Esophagus squamous epithelium (tissue), 4 donors: ENCODE measurements around the gene OTUB1.

Experiments
- POLR2A ChIP-seq, 4 donors: fragments of 450-650 bp; IDR thresholded peaks; one replicate each; pipeline ENCODE4 v1.6.1; 2017; ENCODE audit warnings: antibody characterized with exemption in 4 of 4, mild to moderate bottlenecking in 4 of 4, moderate library complexity in 3 of 4
- TF ChIP-seq, protein P1 (sequence below), 6 experiments: fragments of 450-650 bp in 4 of 6; fragments of 200-600 bp in 2 of 6; sonication (generic) in 2 of 6; IDR thresholded peaks; one replicate each; pipeline ENCODE4 v1.5.1; 2016 to 2019; ENCODE audit warnings: antibody characterized with exemption in 6 of 6, mild to moderate bottlenecking in 4 of 6, moderate library complexity in 4 of 6

- no peak for TF ChIP-seq POLR2A (IDR thresholded peaks at IDR 0.05)
- TF ChIP-seq, protein P1, sequence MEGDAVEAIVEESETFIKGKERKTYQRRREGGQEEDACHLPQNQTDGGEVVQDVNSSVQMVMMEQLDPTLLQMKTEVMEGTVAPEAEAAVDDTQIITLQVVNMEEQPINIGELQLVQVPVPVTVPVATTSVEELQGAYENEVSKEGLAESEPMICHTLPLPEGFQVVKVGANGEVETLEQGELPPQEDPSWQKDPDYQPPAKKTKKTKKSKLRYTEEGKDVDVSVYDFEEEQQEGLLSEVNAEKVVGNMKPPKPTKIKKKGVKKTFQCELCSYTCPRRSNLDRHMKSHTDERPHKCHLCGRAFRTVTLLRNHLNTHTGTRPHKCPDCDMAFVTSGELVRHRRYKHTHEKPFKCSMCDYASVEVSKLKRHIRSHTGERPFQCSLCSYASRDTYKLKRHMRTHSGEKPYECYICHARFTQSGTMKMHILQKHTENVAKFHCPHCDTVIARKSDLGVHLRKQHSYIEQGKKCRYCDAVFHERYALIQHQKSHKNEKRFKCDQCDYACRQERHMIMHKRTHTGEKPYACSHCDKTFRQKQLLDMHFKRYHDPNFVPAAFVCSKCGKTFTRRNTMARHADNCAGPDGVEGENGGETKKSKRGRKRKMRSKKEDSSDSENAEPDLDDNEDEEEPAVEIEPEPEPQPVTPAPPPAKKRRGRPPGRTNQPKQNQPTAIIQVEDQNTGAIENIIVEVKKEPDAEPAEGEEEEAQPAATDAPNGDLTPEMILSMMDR (IDR thresholded peaks at IDR 0.05) = no peak
These were observed 37.8 kb downstream of the OTUB1 start for GRCh38 chr11:64023712-64024710.
